Activated naive CD8-positive, alpha-beta T cell treated with anti-CD3 and anti-CD28 coated beads, Interleukin-2, amount 10 ng/mL, durations not matched to agents 7 days and 5 days (primary cell): ENCODE measurements around the gene SCYGR8. TPM values are rescaled to one million over a fixed set of nuclear protein-coding genes. Genes with fewer than 3 reads are reported as not detected.

ENCODE experiments used
- total RNA-seq, 2 experiments: library from RNA; stranded (reverse); gene quantifications; one replicate each; pipeline ENCODE4 v1.2.3, GENCODE V29; 2021

The SCYGR8 gene
- total RNA-seq, 2 experiments from 2014 or later = not detected

Other genes starting within 250 kb of the SCYGR8 start
- not detected for gene SCYGR2, start 147.0 kb upstream of the SCYGR8 start, total RNA-seq
- not detected for gene SCYGR3, start 131.1 kb upstream of the SCYGR8 start, total RNA-seq
- not detected for gene SCYGR4, start 128.4 kb upstream of the SCYGR8 start, total RNA-seq
- not detected for gene SCYGR5, start 79.1 kb upstream of the SCYGR8 start, total RNA-seq
- gene SLC19A3, start 27.9 kb upstream of the SCYGR8 start, total RNA-seq = not detected
- not detected for gene SCYGR6, start 21.1 kb upstream of the SCYGR8 start, total RNA-seq
- not detected for gene SCYGR7, start 17.6 kb upstream of the SCYGR8 start, total RNA-seq
- gene CCL20, start 67.9 kb downstream of the SCYGR8 start, total RNA-seq = not detected
- gene DAW1, start 125.7 kb downstream of the SCYGR8 start, total RNA-seq = not detected